ENCODE data around the gene JAM3. TPM values are rescaled to one million over a fixed set of nuclear protein-coding genes. Genes with fewer than 3 reads are reported as not detected.

The JAM3 gene
- total RNA-seq, 1 experiment from 2014 or later = not detected

GRCh38 chr11:134154441-134154840 lies 85.6 kb downstream of the JAM3 start:
- no peak overlapping the region for H3K4me3 Mint-ChIP-seq (ENCODE audit: low read depth, unreplicated experiment)
- no TSS peak for BruUV-seq (replicated peaks)
- no peaks in the 10 kb centered on the region for H3K4me1 Mint-ChIP-seq (ENCODE audit: low read depth, unreplicated experiment)
- DNase-seq = no peak
- intact Hi-C loops (cut with micrococcal nuclease; ENCODE audit: unreplicated experiment) = no loop called here
- H3K27me3 Mint-ChIP-seq (ENCODE audit: unreplicated experiment) = no peaks in the 10 kb centered on the region
- CTCF ChIA-PET = no interaction called here
- H3K9me3 Mint-ChIP-seq (ENCODE audit: low read depth, unreplicated experiment) = no peaks in the 10 kb centered on the region
- no peak overlapping the region for H3K27ac Mint-ChIP-seq (ENCODE audit: unreplicated experiment)
- TF ChIP-seq, protein P1, sequence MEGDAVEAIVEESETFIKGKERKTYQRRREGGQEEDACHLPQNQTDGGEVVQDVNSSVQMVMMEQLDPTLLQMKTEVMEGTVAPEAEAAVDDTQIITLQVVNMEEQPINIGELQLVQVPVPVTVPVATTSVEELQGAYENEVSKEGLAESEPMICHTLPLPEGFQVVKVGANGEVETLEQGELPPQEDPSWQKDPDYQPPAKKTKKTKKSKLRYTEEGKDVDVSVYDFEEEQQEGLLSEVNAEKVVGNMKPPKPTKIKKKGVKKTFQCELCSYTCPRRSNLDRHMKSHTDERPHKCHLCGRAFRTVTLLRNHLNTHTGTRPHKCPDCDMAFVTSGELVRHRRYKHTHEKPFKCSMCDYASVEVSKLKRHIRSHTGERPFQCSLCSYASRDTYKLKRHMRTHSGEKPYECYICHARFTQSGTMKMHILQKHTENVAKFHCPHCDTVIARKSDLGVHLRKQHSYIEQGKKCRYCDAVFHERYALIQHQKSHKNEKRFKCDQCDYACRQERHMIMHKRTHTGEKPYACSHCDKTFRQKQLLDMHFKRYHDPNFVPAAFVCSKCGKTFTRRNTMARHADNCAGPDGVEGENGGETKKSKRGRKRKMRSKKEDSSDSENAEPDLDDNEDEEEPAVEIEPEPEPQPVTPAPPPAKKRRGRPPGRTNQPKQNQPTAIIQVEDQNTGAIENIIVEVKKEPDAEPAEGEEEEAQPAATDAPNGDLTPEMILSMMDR (IDR thresholded peaks at IDR 0.05; ENCODE audit: unreplicated experiment) = no peak
- H3K36me3 Mint-ChIP-seq (ENCODE audit: insufficient read depth, unreplicated experiment) = peaks cover 19% of the 10 kb centered on the region

GRCh38 chr11:134155456-134155855 lies 86.6 kb downstream of the JAM3 start:
- H3K4me1 Mint-ChIP-seq (ENCODE audit: low read depth, unreplicated experiment) = no peaks in the 10 kb centered on the region
- intact Hi-C loops (cut with micrococcal nuclease; ENCODE audit: unreplicated experiment) = no loop called here
- peaks cover 28% of the 10 kb centered on the region for H3K36me3 Mint-ChIP-seq (ENCODE audit: insufficient read depth, unreplicated experiment)

DNA sequence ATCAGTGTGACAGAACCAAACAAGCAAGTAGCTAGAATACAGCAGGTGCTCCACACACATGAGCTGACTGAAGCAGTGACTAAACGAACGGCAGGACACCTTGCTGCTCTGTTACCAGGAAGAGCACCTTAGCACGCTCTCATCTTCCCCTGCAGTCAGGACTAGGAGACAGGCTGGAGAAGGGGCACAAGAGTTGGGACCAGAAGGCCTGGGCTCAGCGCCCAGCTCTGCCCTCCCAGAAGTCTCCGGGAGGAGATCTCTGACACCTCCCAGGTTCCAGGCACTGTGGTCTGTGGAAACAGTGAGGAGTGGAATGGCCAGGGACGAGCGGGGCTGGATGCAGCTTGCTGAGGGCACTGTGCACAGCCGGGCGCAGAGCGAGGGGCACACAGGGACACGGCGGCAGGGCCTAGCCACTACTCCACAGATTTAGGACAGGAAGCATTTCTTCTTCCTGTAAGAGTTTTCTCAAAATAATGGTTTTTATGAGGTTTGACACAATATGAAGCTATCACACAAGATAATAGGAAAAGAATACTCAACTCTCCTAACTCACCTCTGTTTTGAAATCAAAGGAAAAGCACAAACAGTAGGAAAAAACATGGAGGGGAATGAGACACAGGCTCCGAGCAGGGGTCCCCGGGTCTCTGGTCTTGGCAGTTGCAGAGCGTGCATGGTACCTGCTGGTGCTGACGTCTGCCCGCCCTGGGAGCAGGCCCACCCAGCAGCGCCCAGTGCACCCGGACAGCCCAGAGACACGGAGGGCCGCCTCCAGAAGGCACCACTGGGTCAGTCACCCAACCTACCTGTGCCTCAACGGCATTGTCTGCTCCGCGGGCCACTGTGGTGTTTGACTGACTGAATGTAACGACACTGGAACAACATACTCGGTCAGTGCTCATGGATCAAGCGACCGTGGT lies 87.3 kb downstream of the JAM3 start:
- Mint-ChIP-seq H3K4me1 (ENCODE audit: low read depth, unreplicated experiment) (no peaks in the 10 kb centered on the region), H3K4me3 (ENCODE audit: low read depth, unreplicated experiment) (no peak overlapping the region), H3K9me3 (ENCODE audit: low read depth, unreplicated experiment) (no peaks in the 10 kb centered on the region), H3K36me3 (ENCODE audit: insufficient read depth, unreplicated experiment) (peaks cover 27% of the 10 kb centered on the region), H3K27ac (ENCODE audit: unreplicated experiment) (no peak overlapping the region), H3K27me3 (ENCODE audit: unreplicated experiment) (no peaks in the 10 kb centered on the region)
- CTCF ChIA-PET = no interaction called here
- intact Hi-C loops (cut with micrococcal nuclease; ENCODE audit: unreplicated experiment) = no loop called here
- BruUV-seq (replicated peaks) = no TSS peak
- no peak for DNase-seq
- TF ChIP-seq, protein P1 (IDR thresholded peaks at IDR 0.05; ENCODE audit: unreplicated experiment) = no peak

More at GRCh38 chr11:134155456-134155855, 86.6 kb downstream of the JAM3 start:
- BruUV-seq (replicated peaks) = no TSS peak
- no peak for DNase-seq
- CTCF ChIA-PET = no interaction called here
- H3K9me3 Mint-ChIP-seq (ENCODE audit: low read depth, unreplicated experiment) = no peaks in the 10 kb centered on the region
- TF ChIP-seq, protein P1 (IDR thresholded peaks at IDR 0.05; ENCODE audit: unreplicated experiment) = no peak
- H3K27ac Mint-ChIP-seq (ENCODE audit: unreplicated experiment) = no peak overlapping the region
- H3K27me3 Mint-ChIP-seq (ENCODE audit: unreplicated experiment) = no peaks in the 10 kb centered on the region
- no peak overlapping the region for H3K4me3 Mint-ChIP-seq (ENCODE audit: low read depth, unreplicated experiment)

DNA sequence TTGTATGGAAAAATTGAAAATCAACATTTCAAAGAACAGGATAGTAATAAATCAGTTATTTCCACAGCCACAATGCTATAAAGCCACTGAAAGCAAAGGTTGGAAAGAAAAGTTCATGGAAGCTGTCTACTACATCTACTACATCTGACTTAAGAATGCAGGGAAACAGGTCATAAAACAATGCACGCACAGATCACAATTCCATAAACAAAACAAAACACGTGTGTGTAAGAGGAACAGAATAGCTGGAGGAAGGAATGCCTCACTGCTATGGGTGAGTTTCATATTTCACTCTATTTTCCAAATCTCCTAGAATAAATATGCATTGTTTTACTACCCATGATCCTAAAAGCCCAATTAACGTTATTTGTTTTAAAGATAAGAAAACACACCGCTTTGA lies 88.6 kb downstream of the JAM3 start:
- no peak for DNase-seq
- no peaks in the 10 kb centered on the region for H3K9me3 Mint-ChIP-seq (ENCODE audit: low read depth, unreplicated experiment)
- no peaks in the 10 kb centered on the region for H3K4me1 Mint-ChIP-seq (ENCODE audit: low read depth, unreplicated experiment)
- CTCF ChIA-PET = no interaction called here
- H3K27me3 Mint-ChIP-seq (ENCODE audit: unreplicated experiment) = no peaks in the 10 kb centered on the region
- H3K27ac Mint-ChIP-seq (ENCODE audit: unreplicated experiment) = no peak overlapping the region
- peaks cover 20% of the 10 kb centered on the region for H3K36me3 Mint-ChIP-seq (ENCODE audit: insufficient read depth, unreplicated experiment)
- no peak overlapping the region for H3K4me3 Mint-ChIP-seq (ENCODE audit: low read depth, unreplicated experiment)
- TF ChIP-seq, protein P1 (IDR thresholded peaks at IDR 0.05; ENCODE audit: unreplicated experiment) = no peak
- no TSS peak for BruUV-seq (replicated peaks)
- intact Hi-C loops (cut with micrococcal nuclease; ENCODE audit: unreplicated experiment) = no loop called here
